GM19397 (cell line): ENCODE results near the gene XRRA1.
"Not testable (repeated sequence)": the region's sequence is repeated elsewhere in the genome, so short reads cannot be mapped to it uniquely, and the experiment has no call there.

Source experiments
- ATAC-seq: cut with Tn5 transposase; IDR thresholded peaks from one replicate; pipeline ENCODE4 v1.9.1; 2021; ENCODE audit warnings: mild to moderate bottlenecking, moderate library complexity; ENCODE audit not compliant: unreplicated experiment

The XRRA1 gene

DNA sequence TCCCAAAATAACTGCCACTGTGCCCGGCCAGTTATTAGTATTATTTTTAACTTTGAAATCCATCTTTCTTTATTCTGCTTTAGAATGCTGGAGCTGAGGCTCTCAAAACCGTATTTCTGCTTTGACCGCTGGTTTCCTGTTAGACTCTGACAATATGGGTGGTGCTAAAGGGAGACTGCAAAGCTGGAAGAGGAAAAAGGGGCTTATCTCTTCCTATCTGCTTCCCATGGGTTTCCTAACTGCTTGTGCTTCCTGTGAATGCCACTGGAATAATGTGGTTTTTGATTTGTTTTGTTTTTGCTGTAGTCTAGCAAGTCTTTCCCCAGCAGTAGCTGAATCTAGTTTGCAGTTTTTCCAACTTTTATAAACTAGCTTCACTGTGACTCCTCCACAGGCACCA lies 43.6 kb downstream of the XRRA1 start:
- ATAC-seq = no peak

DNA sequence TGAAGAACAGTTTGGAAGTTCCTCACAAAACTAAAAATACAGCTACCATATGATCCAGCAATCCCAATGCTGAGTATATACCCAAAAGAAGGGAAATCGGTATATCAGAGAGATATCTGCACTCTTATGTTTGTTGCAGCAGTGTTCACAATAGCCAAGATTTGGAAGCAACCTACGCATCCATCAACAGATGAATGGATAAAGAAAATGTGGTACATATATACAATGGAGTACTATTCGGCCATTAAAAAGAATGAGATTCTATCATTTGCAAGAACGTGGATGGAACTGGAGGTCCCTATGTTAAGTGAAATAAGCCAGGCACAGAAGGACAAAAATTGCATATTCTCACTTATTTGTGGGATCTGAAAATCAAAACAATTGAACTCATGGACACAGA lies 46.5 kb downstream of the XRRA1 start:
- ATAC-seq = no peak

DNA sequence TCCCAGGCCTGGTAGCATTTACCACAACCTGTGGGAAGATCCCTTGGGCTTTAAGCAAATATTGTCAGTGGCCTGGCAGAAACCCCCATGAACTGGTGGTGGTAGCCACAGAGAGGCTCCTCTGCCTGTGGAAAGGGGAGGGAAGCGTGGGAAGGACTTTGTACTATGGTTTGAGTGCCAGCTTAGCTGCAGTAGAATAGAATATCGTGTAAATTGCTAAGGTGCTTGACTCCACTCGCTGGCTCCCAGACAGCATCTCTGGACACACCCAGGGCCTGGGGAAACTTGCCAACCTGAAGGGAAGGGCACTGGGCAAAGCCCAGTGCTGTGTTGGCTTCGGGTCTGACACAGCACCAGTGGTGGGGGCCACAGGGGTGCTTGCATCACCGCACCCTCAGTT lies 52.6 kb downstream of the XRRA1 start:
- no peak for ATAC-seq

DNA sequence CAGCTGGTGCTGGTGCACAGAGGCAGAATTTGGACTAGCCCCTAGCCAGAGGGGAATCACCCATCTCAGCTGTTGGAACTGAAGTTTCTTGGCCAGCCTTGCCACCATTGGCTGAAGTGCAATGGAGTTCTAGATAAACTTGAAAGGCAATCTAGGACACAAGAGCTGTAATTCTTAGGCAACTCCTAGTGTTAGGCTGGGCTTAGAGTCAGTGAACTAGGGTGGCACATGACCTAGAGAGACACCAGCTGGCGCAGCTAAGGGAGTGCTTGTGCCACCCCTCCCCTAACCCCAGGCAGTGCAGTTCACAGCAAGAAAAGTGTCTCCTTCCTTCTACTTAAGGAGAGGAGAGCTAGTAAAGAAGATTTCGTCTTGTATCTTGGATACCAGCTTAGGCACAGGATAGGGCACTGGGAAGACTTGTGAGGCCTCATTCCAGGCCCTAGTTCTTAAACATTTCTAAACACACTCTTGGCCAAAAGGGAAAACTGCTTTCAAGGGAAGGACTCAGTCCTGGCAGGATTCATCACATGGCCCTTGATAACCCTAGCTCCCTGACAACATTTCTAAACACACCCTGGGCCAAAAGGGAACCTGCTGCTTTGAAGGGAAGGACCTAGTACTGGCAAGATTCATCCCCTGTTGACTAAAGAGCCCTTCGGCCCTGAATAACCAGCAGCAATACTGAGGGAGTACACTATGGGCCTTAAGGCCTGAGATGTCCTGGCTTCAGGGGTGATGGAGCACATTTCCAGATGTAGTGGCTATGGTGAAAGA lies 53.4 kb downstream of the XRRA1 start:
- no peak for ATAC-seq

DNA sequence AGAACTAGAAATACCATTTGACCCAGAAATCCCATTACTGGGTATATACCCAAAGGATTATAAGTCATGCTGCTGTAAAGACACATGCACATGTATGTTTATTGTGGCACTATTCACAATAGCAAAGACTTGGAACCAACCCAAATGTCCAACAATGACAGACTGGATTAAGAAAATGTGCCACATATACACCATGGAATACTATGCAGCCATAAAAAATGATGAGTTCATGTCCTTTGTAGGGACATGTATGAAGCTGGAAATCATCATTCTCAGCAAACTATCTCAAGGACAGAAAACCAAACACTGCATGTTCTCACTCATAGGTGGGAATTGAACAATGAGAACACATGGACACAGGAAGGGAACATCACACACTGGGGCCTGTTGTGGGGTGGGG lies 55.9 kb downstream of the XRRA1 start:
- not testable (repeated sequence) for ATAC-seq

DNA sequence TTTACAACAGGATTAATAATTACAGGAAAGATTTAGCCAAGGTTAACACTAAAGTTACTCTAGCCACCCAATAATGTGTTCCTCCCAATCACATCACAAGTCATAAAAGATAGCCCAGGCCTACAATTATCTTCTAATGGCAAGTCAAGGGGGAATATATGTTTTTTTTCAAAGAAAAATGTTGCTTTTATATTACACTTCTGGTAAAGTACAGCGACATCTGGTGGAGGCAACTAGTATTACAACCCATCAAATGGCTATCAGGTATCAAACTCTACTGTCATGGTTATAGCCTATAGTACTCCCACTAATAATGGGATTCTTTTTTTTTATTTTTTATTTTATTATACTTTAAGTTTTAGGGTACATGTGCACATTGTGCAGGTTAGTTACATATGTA lies 71.8 kb downstream of the XRRA1 start:
- no peak for ATAC-seq

DNA sequence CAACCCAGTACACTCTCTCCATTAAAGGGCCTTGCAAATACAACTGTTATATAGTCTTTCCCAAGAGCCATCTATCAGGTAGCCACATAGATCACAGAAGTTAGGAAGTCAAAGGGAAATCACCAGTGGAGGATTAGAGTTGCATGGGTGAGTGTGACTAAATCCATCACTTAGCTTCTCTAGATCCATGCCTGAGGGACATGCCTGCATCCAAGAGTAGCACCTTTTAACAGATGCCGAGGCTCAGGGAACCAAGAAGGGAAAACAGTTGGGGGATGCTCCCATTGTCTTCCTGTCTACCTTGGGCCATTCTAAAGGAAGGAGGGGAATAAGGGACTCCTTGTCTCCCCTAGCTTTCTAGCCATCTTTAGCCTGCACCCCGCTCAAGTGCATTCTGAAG lies 77.9 kb downstream of the XRRA1 start:
- ATAC-seq = no peak

DNA sequence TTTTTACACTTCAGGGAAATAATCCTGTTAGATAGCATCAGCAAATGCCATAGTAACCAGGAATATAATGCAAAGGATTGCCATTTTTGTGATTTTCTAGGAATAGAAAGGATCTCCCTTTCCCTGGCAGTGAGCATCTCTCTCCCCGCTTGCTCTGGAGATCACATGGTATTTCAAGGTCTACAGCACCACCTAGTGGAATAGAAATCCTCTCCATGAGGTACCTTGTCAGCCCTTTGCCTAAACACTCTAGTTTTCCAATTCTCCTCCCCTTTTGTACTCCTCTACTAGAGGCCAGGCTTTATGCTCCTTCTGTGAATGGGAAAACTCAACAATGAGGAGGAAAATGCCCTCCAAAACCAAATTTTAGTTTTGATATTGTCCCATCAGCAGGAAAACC lies 78.4 kb downstream of the XRRA1 start:
- no peak for ATAC-seq

DNA sequence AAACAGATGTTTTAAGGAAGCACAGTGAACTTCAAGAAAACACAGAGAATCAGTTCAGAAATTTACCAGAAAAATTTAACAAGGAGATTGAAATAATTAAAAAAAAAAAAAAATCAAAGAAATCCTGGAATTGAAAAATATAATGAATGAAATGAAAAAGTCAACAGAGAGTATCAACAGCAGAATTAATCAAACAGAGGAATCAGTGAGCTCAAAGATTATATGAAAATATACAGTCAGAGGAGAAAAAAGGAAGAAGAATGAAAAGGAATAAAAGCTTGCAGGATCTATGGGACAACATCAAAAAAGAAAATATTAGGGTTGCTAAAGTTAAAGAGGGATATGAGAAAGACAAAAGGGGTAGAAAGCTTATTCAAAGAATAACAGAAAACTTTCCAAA lies 82.3 kb downstream of the XRRA1 start:
- no peak for ATAC-seq

DNA sequence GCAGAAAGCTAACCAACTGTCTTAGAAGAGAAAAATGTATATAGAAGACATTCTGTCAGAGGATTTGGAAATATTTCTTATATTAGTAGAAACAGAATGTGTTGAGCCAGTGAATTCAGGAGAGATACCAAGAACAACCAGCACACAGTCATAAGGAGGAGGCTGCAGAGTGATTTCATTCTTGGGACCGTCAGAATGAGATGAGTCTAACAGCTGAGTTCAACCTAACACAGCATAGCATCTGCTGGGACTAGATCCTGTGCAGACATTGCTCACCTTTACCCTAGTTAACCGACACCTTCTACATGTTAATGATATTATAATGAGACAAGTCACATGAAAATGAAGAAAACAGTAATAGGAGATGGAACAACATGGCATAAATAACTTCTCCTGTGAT lies 85.5 kb downstream of the XRRA1 start:
- no peak for ATAC-seq

DNA sequence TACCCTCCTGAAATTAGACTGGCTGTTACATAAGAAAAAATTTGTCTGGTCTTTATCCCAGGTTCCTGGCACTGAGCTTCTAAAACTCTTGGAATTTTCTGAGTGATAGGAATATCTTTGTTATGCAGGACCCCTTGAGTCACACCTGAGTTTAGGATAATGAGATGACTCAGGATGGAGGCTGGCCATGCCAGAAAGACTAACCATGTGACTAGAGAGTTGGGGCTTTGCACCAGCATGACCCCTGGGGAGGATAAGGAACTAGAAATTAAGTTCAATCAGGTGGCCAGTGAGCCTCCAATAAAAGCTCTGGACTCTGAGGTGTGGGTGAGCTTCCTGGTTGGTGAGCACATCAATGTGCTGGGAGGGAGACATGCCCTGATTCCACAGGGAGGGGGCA lies 88.1 kb downstream of the XRRA1 start:
- ATAC-seq = no peak

DNA sequence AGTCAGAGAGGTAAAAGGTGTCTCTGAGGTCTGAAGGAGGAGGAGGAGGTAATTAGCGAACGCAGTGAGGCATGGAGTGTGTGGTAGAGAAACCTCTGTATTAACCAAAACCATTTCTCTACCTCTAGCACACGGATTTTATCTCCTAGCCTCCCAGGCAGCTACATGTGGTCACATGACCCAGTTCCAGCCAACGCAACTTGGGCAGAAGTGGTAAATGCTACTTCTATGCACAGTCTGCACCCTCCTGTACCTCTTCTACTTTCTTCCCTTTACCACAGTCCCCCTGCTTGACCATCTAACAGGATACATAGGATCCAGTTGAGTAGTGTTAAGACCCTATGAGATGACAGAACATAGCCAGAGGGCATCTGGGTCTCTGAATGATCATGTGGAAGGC lies 95.7 kb downstream of the XRRA1 start:
- no peak for ATAC-seq

DNA sequence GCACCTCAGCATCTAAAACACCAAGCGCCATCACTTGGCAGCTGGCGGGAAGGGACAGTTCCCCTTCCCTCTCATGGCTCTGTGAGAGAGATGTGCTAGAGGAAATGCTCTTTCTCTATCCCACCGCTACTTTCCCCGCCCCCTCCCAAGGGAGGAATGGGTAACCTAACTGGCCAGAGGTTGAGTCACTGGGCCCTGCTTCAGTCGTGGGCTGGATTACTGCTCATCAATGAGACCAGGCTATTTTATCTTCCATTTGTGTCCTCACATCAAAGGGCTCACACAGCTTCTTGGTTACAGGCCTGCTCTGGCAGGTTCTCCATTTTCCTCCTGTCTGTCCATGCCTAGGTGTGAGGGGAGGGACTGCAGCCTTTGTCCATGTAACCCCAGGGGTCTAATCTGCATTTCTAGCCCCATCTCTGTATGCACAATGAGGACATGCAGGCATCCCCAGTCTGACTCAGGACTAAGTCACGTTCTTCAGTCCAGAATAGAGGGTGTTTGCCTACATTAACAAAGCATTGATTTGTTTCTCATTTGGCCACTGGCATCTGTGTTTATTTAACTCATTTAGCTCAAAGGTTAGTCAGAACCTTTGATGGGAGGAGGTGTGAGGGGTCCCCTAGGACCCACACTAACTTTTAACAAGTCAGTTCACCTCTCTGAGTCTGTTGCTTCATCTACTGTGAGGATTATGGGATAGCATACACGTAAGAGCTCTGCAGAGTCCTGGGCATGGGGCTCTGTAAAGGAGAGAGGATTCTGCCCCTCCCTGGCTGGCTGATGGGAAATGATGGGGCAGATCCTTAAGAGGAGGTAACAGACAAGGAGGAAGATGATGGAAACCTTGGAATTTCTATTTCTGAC lies 99.1 kb downstream of the XRRA1 start:
- no peak for ATAC-seq

DNA sequence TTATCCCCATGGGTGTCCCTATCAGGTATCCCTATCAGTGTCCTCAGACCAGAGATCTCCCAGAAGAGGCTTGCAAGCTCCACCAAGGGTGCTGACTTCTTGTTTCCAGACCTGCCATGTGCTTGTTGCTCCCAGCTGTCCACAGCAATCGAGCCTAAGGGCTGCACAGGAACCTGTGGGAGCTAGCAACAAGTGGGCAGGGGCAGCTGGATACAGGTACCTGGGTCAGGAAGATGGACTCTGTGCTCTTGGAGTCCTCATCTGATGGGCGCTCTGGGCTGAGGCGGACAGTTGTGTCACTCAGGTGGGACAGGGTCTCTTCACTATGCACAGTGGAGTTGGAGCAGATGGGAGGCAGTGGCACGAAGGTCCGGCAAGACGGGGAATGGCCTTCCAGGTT lies 101.0 kb downstream of the XRRA1 start:
- ATAC-seq = no peak

DNA sequence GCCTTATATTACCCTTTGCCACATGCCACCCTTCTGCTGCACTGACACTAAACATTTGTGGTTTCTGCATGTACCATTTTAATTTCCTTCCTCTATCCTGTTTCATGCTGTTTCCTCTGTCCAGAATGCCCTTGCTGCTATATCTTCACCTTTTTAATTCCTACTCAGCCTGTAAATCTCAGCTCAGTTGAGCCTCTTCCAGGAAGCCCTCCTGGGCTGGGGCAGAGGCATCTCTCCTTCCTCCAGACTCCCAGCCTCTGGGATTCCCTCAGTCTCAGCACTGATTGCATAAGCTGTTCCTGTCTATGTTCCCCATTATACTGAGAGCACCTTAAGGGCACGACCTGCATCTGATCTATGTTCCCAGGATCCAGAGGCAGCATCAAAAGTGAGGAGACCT lies 101.5 kb downstream of the XRRA1 start:
- no peak for ATAC-seq

DNA sequence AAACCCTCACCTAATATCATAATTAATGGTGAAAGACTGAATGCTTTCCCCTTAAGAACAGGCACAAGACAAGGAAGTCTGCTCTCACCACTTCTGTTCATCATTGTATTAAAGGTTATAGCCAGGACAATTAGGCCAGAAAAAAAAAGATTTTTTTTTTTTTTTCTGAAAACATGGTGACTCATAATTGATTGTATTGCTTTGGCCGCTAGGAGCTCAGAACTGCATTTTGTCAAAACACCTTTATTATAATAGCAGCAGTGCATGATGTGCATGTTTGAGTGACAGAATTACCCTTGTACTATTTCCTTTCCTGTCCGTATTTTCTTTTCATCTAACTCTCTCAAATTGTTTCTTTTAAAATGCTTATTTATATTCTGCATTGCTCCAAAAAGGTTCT lies 102.1 kb downstream of the XRRA1 start:
- ATAC-seq = no peak

DNA sequence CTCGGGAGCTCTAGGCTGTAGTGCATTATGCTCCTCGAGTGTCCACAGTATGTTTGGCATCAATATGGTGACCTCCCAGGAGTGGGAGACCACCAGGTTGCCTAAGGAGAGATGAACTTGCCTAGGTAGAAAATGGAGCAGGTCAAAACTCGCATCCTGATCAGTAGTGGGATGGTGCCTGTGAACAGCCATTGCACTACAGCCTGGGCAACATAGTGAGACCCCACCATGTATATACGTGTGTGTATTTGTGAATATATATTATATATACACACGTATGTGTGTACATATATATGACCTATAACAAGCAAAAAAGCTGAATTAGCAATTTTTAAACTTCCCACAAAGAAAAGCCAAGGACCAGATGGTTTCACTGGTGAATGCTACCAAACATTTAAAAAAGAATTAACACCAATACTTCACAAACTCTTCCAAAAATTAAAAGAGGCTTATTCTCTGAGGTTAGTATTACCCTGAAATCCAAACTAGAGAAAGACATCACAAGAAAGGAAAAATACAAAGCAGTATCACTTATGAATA lies 102.8 kb downstream of the XRRA1 start:
- no peak for ATAC-seq

DNA sequence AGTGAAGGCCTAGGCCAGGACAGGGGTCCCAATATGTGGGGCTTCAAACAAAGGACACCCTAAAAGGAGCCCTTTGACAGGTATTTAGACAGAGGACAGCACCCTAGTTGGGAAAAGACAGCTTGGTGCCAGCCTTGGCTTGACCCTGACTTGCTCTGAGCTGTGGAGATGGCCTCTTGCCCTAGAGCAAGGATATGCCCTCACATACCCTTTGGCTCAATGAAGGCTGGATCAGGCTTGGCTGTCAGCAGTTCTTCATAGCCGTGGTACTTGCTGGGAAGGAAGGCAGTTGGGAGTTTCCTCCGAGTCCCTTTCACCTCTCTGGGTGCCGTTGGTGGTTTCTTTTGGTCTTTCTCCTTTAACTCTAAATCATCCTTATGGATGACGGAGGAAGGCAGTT lies 104.0 kb downstream of the XRRA1 start:
- ATAC-seq = no peak

DNA sequence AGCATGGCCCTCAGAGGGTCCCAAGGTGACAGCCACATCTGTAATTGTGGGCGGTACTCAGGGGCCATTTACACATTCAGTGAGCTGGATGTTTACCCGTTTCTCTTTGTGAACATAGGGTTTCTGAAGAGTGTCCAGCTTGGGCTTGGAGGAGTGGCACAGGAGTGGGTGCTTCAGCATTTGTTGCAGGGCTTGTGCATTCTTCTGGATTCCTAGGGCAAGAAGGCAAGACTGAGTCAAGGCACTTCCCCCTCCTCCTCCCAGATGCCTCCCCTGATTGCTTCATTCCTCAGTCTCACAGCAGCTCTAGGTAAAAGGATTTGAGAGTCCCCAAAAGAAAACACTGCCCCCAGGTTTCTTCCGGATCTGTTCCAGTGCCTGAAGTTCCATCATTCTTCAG lies 104.8 kb downstream of the XRRA1 start:
- no peak for ATAC-seq

DNA sequence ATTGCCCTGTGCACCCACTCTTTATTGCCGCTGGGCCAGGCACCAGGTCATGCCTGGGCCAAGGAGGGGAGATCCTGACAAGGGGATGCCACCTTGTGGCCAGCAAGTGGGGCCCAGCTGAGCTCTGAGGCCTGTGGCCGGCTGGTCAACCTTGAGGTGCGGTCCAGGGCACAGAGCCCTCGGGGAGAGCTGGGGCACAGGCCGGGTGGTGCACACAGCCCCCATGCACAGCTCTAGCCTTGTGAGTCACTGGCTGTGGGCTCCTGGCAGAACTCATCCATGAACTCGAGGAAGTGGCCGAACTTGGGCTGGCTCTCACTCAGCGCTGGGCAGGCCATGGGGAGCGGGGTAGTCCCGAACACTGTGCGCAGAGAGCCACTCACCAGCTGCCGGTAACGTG lies 105.9 kb downstream of the XRRA1 start:
- ATAC-seq = no peak

DNA sequence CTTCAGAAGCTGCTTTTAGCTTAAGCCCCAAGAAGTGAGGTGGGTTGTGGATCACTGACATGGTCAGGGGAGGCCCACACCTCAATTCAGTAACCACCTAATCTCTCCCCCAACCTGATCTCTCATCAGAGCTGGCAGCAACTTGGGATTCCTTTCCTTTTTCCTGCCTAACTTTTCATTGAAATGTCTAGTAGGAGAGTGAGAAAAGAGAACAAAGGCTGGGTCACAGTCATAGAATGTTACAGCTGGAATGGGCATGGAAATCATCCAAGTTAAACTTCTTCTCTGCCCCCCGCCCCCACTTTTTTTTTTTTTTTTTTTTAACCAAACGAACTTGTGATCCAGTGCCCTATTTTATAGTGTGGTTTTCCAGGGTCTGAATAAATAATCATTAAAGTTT lies 108.4 kb downstream of the XRRA1 start:
- no peak for ATAC-seq

DNA sequence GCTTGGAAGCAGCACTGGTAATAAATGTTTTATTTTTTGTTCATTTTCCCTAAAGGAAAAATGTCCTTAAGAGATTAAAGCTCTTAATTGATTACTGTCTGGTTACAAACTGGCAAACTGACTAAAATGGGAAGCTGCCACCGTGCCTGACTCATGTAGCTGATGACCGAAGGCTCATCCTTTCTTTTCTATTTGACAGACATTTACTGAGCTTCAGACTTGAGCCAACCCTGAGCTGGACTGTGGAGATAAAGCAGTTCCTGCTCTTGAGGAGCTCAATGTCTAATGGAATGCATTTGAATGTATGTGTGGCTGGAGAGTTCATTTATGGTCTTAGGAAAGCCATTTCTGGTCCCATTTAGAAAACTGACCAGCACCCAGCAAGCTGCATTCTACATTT lies 108.9 kb downstream of the XRRA1 start:
- ATAC-seq = no peak
